B cell (primary cell): Measurements from ENCODE around the gene SLC37A2. TPM values are rescaled to one million over a fixed set of nuclear protein-coding genes. Genes with fewer than 3 reads are reported as not detected.
A peak's percentile ranks its signal among the peaks of the same experiment; 100 is the strongest.

Source experiments
- ATAC-seq: fragments of 200-7000 bp; cut with Tn5 transposase; one replicate; pipeline ENCODE4 v1.10.0; 2021; ENCODE audit warnings: low read depth, mild to moderate bottlenecking, moderate number of reproducible peaks, moderate library complexity
- CTCF ChIA-PET: fragments of 350-600 bp; sonication (Branson Sonifier 250); formaldehyde crosslinking; loops from one replicate; lab custom pipeline; 2021; ENCODE audit warnings: antibody characterized with exemption, inconsistent platforms; lab: Charles Lee
- POLR2A ChIA-PET: fragments of 350-600 bp; sonication (Branson Sonifier 250); formaldehyde crosslinking; loops from one replicate; lab custom pipeline; 2021; ENCODE audit warnings: antibody characterized with exemption; lab: Charles Lee
- DNase-seq: peaks from one replicate; pipeline ENCODE4 v3.0.0; 2013
- H2AFZ ChIP-seq: 2 replicates; pipeline ENCODE4 v1.6.1; 2012; ENCODE audit warnings: mild to moderate bottlenecking, low read depth, low read length; ENCODE audit not compliant: insufficient read depth, poor library complexity, severe bottlenecking
- H3K27ac ChIP-seq, 2 donors: 1 replicate in 1 of 2; 2 replicates in 1 of 2; pipeline ENCODE4 v1.5.1; 2012 to 2013; ENCODE audit warnings: low read length in 2 of 2, mild to moderate bottlenecking in 2 of 2, moderate library complexity in 1 of 2
- H3K27me3 ChIP-seq, 4 experiments: fragments of 200-600 bp in 1 of 4; sonication (generic) in 1 of 4; replicated peaks in 1 of 4; 1 replicate in 2 of 4; 2 replicates in 2 of 4; pipeline versions ENCODE4 v1.6.1 to v1.7.0; 2013 to 2016; ENCODE audit warnings: low read length in 3 of 4, mild to moderate bottlenecking in 2 of 4, mixed read lengths in 1 of 4, moderate library complexity in 1 of 4; ENCODE audit not compliant: insufficient read depth in 4 of 4, control insufficient read depth in 3 of 4; ENCODE audit errors: control extremely low read depth in 1 of 4
- H3K36me3 ChIP-seq, 2 experiments: replicated peaks in 1 of 2; 1 replicate in 1 of 2; 2 replicates in 1 of 2; pipeline versions ENCODE4 v1.6.1 to v1.7.1; 2013; ENCODE audit warnings: low read length in 1 of 2; ENCODE audit not compliant: insufficient read depth in 2 of 2, control insufficient read depth in 1 of 2; ENCODE audit errors: control extremely low read depth in 1 of 2, extremely low read depth in 1 of 2
- H3K4me1 ChIP-seq, 2 donors: fragments of 200-600 bp in 1 of 2; sonication (generic) in 1 of 2; 1 replicate in 1 of 2; 2 replicates in 1 of 2; pipeline versions ENCODE4 v1.5.1 to v1.6.1; 2013 to 2017; ENCODE audit warnings: low read length in 2 of 2; ENCODE audit not compliant: control insufficient read depth in 2 of 2, insufficient read depth in 2 of 2
- H3K4me2 ChIP-seq: replicated peaks from 2 replicates; pipeline ENCODE3; 2012; ENCODE audit warnings: mild to moderate bottlenecking, low read depth, low read length; ENCODE audit not compliant: poor library complexity, severe bottlenecking
- H3K4me3 ChIP-seq, 5 experiments: fragments of 200-600 bp in 1 of 5; sonication (generic) in 1 of 5; 1 replicate in 3 of 5; 2 replicates in 2 of 5; pipeline versions ENCODE4 v1.5.1 to v1.7.0; 2011 to 2016; ENCODE audit warnings: low read length in 4 of 5, mild to moderate bottlenecking in 4 of 5, low read depth in 2 of 5, control low read depth in 1 of 5, moderate library complexity in 1 of 5; ENCODE audit not compliant: insufficient read depth in 1 of 5; ENCODE audit errors: control extremely low read depth in 1 of 5, extremely low read depth in 1 of 5
- H3K79me2 ChIP-seq: fragments of 200-600 bp; sonication (generic); one replicate; pipeline ENCODE4 v1.6.0; 2016; ENCODE audit warnings: low read length; ENCODE audit not compliant: control insufficient read depth, insufficient read depth
- H3K9ac ChIP-seq: fragments of 200-600 bp; sonication (generic); 2 replicates; pipeline ENCODE4 v1.6.1; 2017; ENCODE audit warnings: mild to moderate bottlenecking, low read length, moderate library complexity
- H3K9me3 ChIP-seq, 3 donors: one replicate each; pipeline versions ENCODE4 v1.6.1 to v1.7.1; 2013; ENCODE audit warnings: low read length in 2 of 3; ENCODE audit not compliant: control insufficient read depth in 2 of 3, insufficient read depth in 1 of 3; ENCODE audit errors: control extremely low read depth in 1 of 3
- H4K20me1 ChIP-seq: 2 replicates; pipeline ENCODE4 v1.6.0; 2012; ENCODE audit warnings: mild to moderate bottlenecking, low read length; ENCODE audit not compliant: insufficient read depth, control insufficient read depth, poor library complexity, severe bottlenecking
- H3K27ac Mint-ChIP-seq: one replicate; pipeline ENCODE4 v1.8.0; 2021; ENCODE audit warnings: mixed read lengths
- H3K27me3 Mint-ChIP-seq: one replicate; pipeline ENCODE4 v1.8.0; 2021; ENCODE audit warnings: mixed read lengths
- H3K4me1 Mint-ChIP-seq: one replicate; pipeline ENCODE4 v1.8.0; 2021; ENCODE audit warnings: mixed read lengths
- H3K4me3 Mint-ChIP-seq: one replicate; pipeline ENCODE4 v1.8.0; 2021; ENCODE audit warnings: mixed read lengths
- H3K9me3 Mint-ChIP-seq: one replicate; pipeline ENCODE4 v1.8.0; 2022; ENCODE audit warnings: mixed read lengths; ENCODE audit not compliant: insufficient read depth
- CTCF ChIP-seq: fragments of 200-600 bp; IDR thresholded peaks from one replicate; pipeline ENCODE4 v1.8.0; 2022; ENCODE audit warnings: antibody characterized with exemption, mild to moderate bottlenecking
- EZH2 ChIP-seq: IDR thresholded peaks from 2 replicates; pipeline ENCODE4 v1.6.1; 2012; ENCODE audit warnings: borderline replicate concordance, low read depth, mild to moderate bottlenecking, moderate library complexity, low read length; ENCODE audit not compliant: insufficient read depth, poor library complexity, severe bottlenecking
- WGBS: methylation state at CpG from one replicate; pipeline ENCODE4 v1.1.5; 2013; ENCODE audit warnings: missing lambda C conversion rate; ENCODE audit not compliant: insufficient coverage; 5-methylcytosine and 5-hydroxymethylcytosine counted together
- intact Hi-C: fragments of 100-400 bp; cut with micrococcal nuclease; formaldehyde crosslinking; loops from one replicate; pipeline ENCODE4 v1.10.0; 2022
- polyA plus RNA-seq: library from polyadenylated mRNA; depleted of rRNA; stranded (reverse); fragments of >200 nt; gene quantifications from 2 replicates; pipeline ENCODE4 v1.2.3, GENCODE V29; 2012
- total RNA-seq, 2 donors: library from RNA; stranded (reverse); fragments of 120-200 nt in 1 of 2; gene quantifications; 1 replicate in 1 of 2; 2 replicates in 1 of 2; pipeline versions ENCODE4 v1.2.3 to v1.2.4, GENCODE V29; 2013 to 2022

SLC37A2 gene
- total and polyA plus RNA-seq, 2 donors (not counting 1 experiment from before 2014, with no cell fraction given), result 7.6 to 27.0 TPM

- ChIA-PET POLR2A (no interaction called here), CTCF (interaction anchor here (2.5 kb wide), 1 partner anchor 56 kb away, joined by 13 read pairs; no protein-coding TSS in a partner anchor)
- no peak for ATAC-seq
- no peaks in the 10 kb centered on the region for H3K9me3 Mint-ChIP-seq
- Histone ChIP-seq H4K20me1 (no peaks in the 10 kb centered on the region), H3K9me3 (no peaks in the 10 kb centered on the region), H3K79me2 (no peaks in the 10 kb centered on the region), H3K4me1 (no peaks in the 10 kb centered on the region), H3K4me3 (no peak overlapping the region), H3K9ac (no peak overlapping the region), H3K27me3 (no peaks in the 10 kb centered on the region), H2AFZ (no peak overlapping the region), H3K36me3 (no peaks in the 10 kb centered on the region), H3K27ac (no peak overlapping the region), H3K4me2 (no peak overlapping the region)
- H3K4me1 Mint-ChIP-seq, result no peaks in the 10 kb centered on the region
- peak overlapping the region; percentile 50 for H3K27ac Mint-ChIP-seq
- no peak overlapping the region for H3K4me3 Mint-ChIP-seq
- no peak for DNase-seq
- intact Hi-C loops, result no loop called here
- WGBS, result 85% methylated on average over 9 of the region's 14 CpGs
- TF ChIP-seq CTCF (no peak), EZH2 (no peak)
- no peaks in the 10 kb centered on the region for H3K27me3 Mint-ChIP-seq
Observed at GRCh38 chr11:125086633-125087296, 23.7 kb downstream of the SLC37A2 start.

- intact Hi-C loops, result no loop called here
- ChIA-PET CTCF (interaction anchor here (1.2 to 2.5 kb wide), 5 partner anchors 9 to 117 kb away, joined by 4 to 13 read pairs (median 5); no protein-coding TSS in a partner anchor), POLR2A (interaction anchor here (0.7 kb wide), 1 partner anchor 15 kb away, joined by 4 read pairs; no protein-coding TSS in a partner anchor)
- no peaks in the 10 kb centered on the region for H3K27me3 Mint-ChIP-seq
- Histone ChIP-seq H3K36me3 (no peaks in the 10 kb centered on the region), H3K9me3 (no peaks in the 10 kb centered on the region), H2AFZ (no peak overlapping the region), H3K4me3 (no peak overlapping the region), H3K79me2 (no peaks in the 10 kb centered on the region), H3K27ac (no peak overlapping the region), H3K9ac (no peak overlapping the region), H4K20me1 (no peaks in the 10 kb centered on the region), H3K27me3 (no peaks in the 10 kb centered on the region), H3K4me1 (no peaks in the 10 kb centered on the region), H3K4me2 (no peak overlapping the region)
- no peak overlapping the region for H3K27ac Mint-ChIP-seq
- DNase-seq (no peak), ATAC-seq (no peak)
- TF ChIP-seq EZH2 (no peak), CTCF (no peak)
- no peak overlapping the region for H3K4me3 Mint-ChIP-seq
- WGBS, result 91% methylated on average over 1 of the region's 2 CpGs
- no peaks in the 10 kb centered on the region for H3K9me3 Mint-ChIP-seq
- no peaks in the 10 kb centered on the region for H3K4me1 Mint-ChIP-seq
Observed at GRCh38 chr11:125088123-125088522, 25.0 kb downstream of the SLC37A2 start.
